Measurements from ENCODE around the gene RAPH1.
A peak's percentile ranks its signal among the peaks of the same experiment; 100 is the strongest.
"Not testable (repeated sequence)": the region's sequence is repeated elsewhere in the genome, so short reads cannot be mapped to it uniquely, and the experiment has no call there.

The RAPH1 gene

GRCh38 chr2:203510256-203510940 lies 24.7 kb downstream of the RAPH1 start:
- peaks cover 0 to 95% (median 0%) of the 10 kb centered on the region in 11 experiments; a peak in 6 of 22 replicates for H4K20me1 ChIP-seq
- no peak overlapping the region for H3K9ac ChIP-seq
- peaks cover 6 to 10% (median 7%) of the 10 kb centered on the region in 11 experiments; a peak in 20 of 22 replicates for H3K9me3 ChIP-seq (replicated peaks in 1 of 11)
- no peak overlapping the region; a peak in 2 of 22 replicates for H3K4me2 ChIP-seq
- H3K4me3 ChIP-seq, result no peak overlapping the region
- H3K27me3 ChIP-seq, result no peaks in the 10 kb centered on the region
- TF ChIP-seq Cebpa-rat (IDR thresholded peaks at IDR 0.05), result no peak
- H3K4me1 ChIP-seq, result peaks cover 0 to 30% (median 0%) of the 10 kb centered on the region in 10 experiments; a peak in 3 of 20 replicates
- no peak overlapping the region for H3K27ac ChIP-seq
- H3K36me3 ChIP-seq, result peaks cover 0 to 25% (median 0%) of the 10 kb centered on the region in 11 experiments; a peak in 4 of 22 replicates

- peak overlapping the region in 2 of 11 experiments; percentile 86 to 88; a peak in 2 of 22 replicates for H3K4me2 ChIP-seq
- not testable (repeated sequence) for H3K27ac ChIP-seq, H3K4me3 ChIP-seq, H3K9ac ChIP-seq, H3K27me3 ChIP-seq
- peaks cover 0 to 51% (median 0%) of the 10 kb centered on the region in 11 experiments; a peak in 7 of 22 replicates for H3K36me3 ChIP-seq
- H3K4me1 ChIP-seq, result peaks cover 25 to 64% (median 40%) of the 10 kb centered on the region in 10 experiments
- peaks cover 24 to 60% (median 41%) of the 10 kb centered on the region in 11 experiments for H3K9me3 ChIP-seq (replicated peaks in 1 of 11)
- peaks cover 0 to 42% (median 0%) of the 10 kb centered on the region in 11 experiments; a peak in 3 of 22 replicates for H4K20me1 ChIP-seq
Observed at GRCh38 chr2:203503460-203503859, 31.6 kb downstream of the RAPH1 start.

- Histone ChIP-seq H3K9ac (peak overlapping the region in 5 of 11 experiments; percentile 6 to 49 (median 45); a peak in 4 of 22 replicates), H3K4me2 (peak overlapping the region; percentile 64 to 94 (median 84)), H3K27ac (peak overlapping the region in 10 of 11 experiments; percentile 27 to 82 (median 72); a peak in 16 of 22 replicates), H3K27me3 (no peaks in the 10 kb centered on the region), H3K9me3 (replicated peaks in 1 of 11) (peaks cover 24 to 64% (median 41%) of the 10 kb centered on the region in 11 experiments), H3K4me1 (peaks cover 25 to 80% (median 46%) of the 10 kb centered on the region in 10 experiments), H3K4me3 (peak overlapping the region in 1 of 10 experiments; percentile 41; a peak in 1 of 20 replicates), H4K20me1 (peaks cover 0 to 31% (median 0%) of the 10 kb centered on the region in 11 experiments; a peak in 3 of 22 replicates), H3K36me3 (peaks cover 0 to 55% (median 0%) of the 10 kb centered on the region in 11 experiments; a peak in 7 of 22 replicates)
- TF ChIP-seq Cebpa-rat (IDR thresholded peaks at IDR 0.05), result no peak
Observed at GRCh38 chr2:203501873-203502272, 33.2 kb downstream of the RAPH1 start.

- H4K20me1 ChIP-seq, result peaks cover 0 to 35% (median 0%) of the 10 kb centered on the region in 11 experiments; a peak in 3 of 22 replicates
- H3K27ac ChIP-seq, result peak overlapping the region; percentile 14 to 82 (median 68); a peak in 19 of 22 replicates
- peak overlapping the region; percentile 64 to 94 (median 84) for H3K4me2 ChIP-seq
- H3K9me3 ChIP-seq (replicated peaks in 1 of 11), result peaks cover 21 to 59% (median 37%) of the 10 kb centered on the region in 11 experiments
- H3K27me3 ChIP-seq, result no peaks in the 10 kb centered on the region
- peak in 2 of 11 experiments; percentile 62 to 73; a peak in 3 of 22 replicates for TF ChIP-seq Cebpa-rat (IDR thresholded peaks at IDR 0.05)
- H3K4me3 ChIP-seq, result peak overlapping the region in 7 of 10 experiments; percentile 5 to 50 (median 19); a peak in 9 of 20 replicates
- peaks cover 0 to 58% (median 0%) of the 10 kb centered on the region in 11 experiments; a peak in 7 of 22 replicates for H3K36me3 ChIP-seq
- H3K9ac ChIP-seq, result peak overlapping the region in 8 of 11 experiments; percentile 1 to 49 (median 44); a peak in 10 of 22 replicates
- peaks cover 25 to 87% (median 48%) of the 10 kb centered on the region in 10 experiments for H3K4me1 ChIP-seq
Observed at GRCh38 chr2:203500951-203501350, 34.1 kb downstream of the RAPH1 start.

GRCh38 chr2:203500297-203500696 lies 34.8 kb downstream of the RAPH1 start:
- H3K4me2 ChIP-seq, result peak overlapping the region; percentile 64 to 94 (median 84)
- H3K4me1 ChIP-seq, result peaks cover 25 to 93% (median 48%) of the 10 kb centered on the region in 10 experiments
- H4K20me1 ChIP-seq, result peaks cover 0 to 36% (median 0%) of the 10 kb centered on the region in 11 experiments; a peak in 3 of 22 replicates
- peak overlapping the region in 4 of 11 experiments; percentile 17 to 47 (median 44); a peak in 3 of 22 replicates for H3K9ac ChIP-seq
- peaks cover 0 to 53% (median 0%) of the 10 kb centered on the region in 11 experiments; a peak in 7 of 22 replicates for H3K36me3 ChIP-seq
- H3K9me3 ChIP-seq (replicated peaks in 1 of 11), result peaks cover 15 to 53% (median 30%) of the 10 kb centered on the region in 11 experiments; a peak in 21 of 22 replicates
- H3K27me3 ChIP-seq, result no peaks in the 10 kb centered on the region
- peak overlapping the region; percentile 14 to 82 (median 68); a peak in 18 of 22 replicates for H3K27ac ChIP-seq
- no peak for TF ChIP-seq Cebpa-rat (IDR thresholded peaks at IDR 0.05)
- H3K4me3 ChIP-seq, result peak overlapping the region in 2 of 10 experiments; percentile 12 to 50; a peak in 2 of 20 replicates

GRCh38 chr2:203498161-203498560 lies 36.9 kb downstream of the RAPH1 start:
- peaks cover 25 to 81% (median 50%) of the 10 kb centered on the region in 10 experiments for H3K4me1 ChIP-seq
- no peak for TF ChIP-seq Cebpa-rat (IDR thresholded peaks at IDR 0.05)

GRCh38 chr2:203492965-203493364 lies 42.1 kb downstream of the RAPH1 start:
- Histone ChIP-seq H3K4me3 (no peak overlapping the region), H3K9ac (peak overlapping the region in 1 of 11 experiments; percentile 56; a peak in 1 of 22 replicates), H3K9me3 (replicated peaks in 1 of 11) (no peaks in the 10 kb centered on the region), H3K27ac (no peak overlapping the region), H3K4me1 (peaks cover 15 to 48% (median 22%) of the 10 kb centered on the region in 10 experiments), H3K4me2 (peak overlapping the region in 10 of 11 experiments; percentile 48 to 90 (median 66); a peak in 16 of 22 replicates), H3K27me3 (peaks cover 0 to 15% (median 0%) of the 10 kb centered on the region in 11 experiments; a peak in 3 of 22 replicates), H3K36me3 (peaks cover 0 to 80% (median 0%) of the 10 kb centered on the region in 11 experiments; a peak in 6 of 22 replicates), H4K20me1 (peaks cover 0 to 56% (median 0%) of the 10 kb centered on the region in 11 experiments; a peak in 3 of 22 replicates)
- TF ChIP-seq Cebpa-rat (IDR thresholded peaks at IDR 0.05), result no peak

More at GRCh38 chr2:203498161-203498560, 36.9 kb downstream of the RAPH1 start:
- Histone ChIP-seq H4K20me1 (peaks cover 0 to 43% (median 0%) of the 10 kb centered on the region in 11 experiments; a peak in 4 of 22 replicates), H3K4me3 (no peak overlapping the region), H3K36me3 (peaks cover 0 to 52% (median 0%) of the 10 kb centered on the region in 11 experiments; a peak in 7 of 22 replicates), H3K9ac (no peak overlapping the region), H3K9me3 (replicated peaks in 1 of 11) (peaks cover 0 to 31% (median 9%) of the 10 kb centered on the region in 11 experiments; a peak in 20 of 22 replicates), H3K27me3 (peaks cover 0 to 5% (median 0%) of the 10 kb centered on the region in 11 experiments; a peak in 1 of 22 replicates), H3K4me2 (peak overlapping the region in 7 of 11 experiments; percentile 12 to 92 (median 52); a peak in 12 of 22 replicates), H3K27ac (peak overlapping the region in 2 of 11 experiments; percentile 4 to 33; a peak in 2 of 22 replicates)

- Histone ChIP-seq H3K4me3 (no peak overlapping the region), H4K20me1 (peaks cover 0 to 48% (median 0%) of the 10 kb centered on the region in 11 experiments; a peak in 3 of 22 replicates), H3K36me3 (peaks cover 0 to 93% (median 0%) of the 10 kb centered on the region in 11 experiments; a peak in 6 of 22 replicates), H3K4me1 (peaks cover 15 to 41% (median 21%) of the 10 kb centered on the region in 10 experiments), H3K27ac (no peak overlapping the region), H3K9ac (no peak overlapping the region), H3K4me2 (no peak overlapping the region), H3K9me3 (replicated peaks in 1 of 11) (no peaks in the 10 kb centered on the region), H3K27me3 (peaks cover 0 to 15% (median 0%) of the 10 kb centered on the region in 11 experiments; a peak in 3 of 22 replicates)
- TF ChIP-seq Cebpa-rat (IDR thresholded peaks at IDR 0.05), result no peak
Observed at GRCh38 chr2:203490391-203490790, 44.7 kb downstream of the RAPH1 start.
